Mesendoderm (in vitro differentiated cells): ENCODE results near the gene SHISA8.
"Not testable (repeated sequence)": the region's sequence is repeated elsewhere in the genome, so short reads cannot be mapped to it uniquely, and the experiment has no call there.

Experiments
- DNase-seq: peaks from one replicate; pipeline ENCODE4 v3.0.0; 2013
- H2AK5ac ChIP-seq: 2 replicates; pipeline ENCODE4 v1.6.1; 2013; ENCODE audit warnings: low read length, inconsistent platforms
- H2BK120ac ChIP-seq: 2 replicates; pipeline ENCODE4 v1.6.1; 2013; ENCODE audit warnings: low read depth, mild to moderate bottlenecking, low read length, moderate library complexity, mixed read lengths
- H2BK15ac ChIP-seq: replicated peaks from 2 replicates; pipeline ENCODE4 v1.6.1; 2013; ENCODE audit warnings: low read depth, mild to moderate bottlenecking, moderate library complexity
- H2BK5ac ChIP-seq: 2 replicates; pipeline ENCODE4 v1.6.1; 2013; ENCODE audit warnings: low read length, inconsistent platforms
- H3K18ac ChIP-seq: 2 replicates; pipeline ENCODE4 v1.6.1; 2013; ENCODE audit warnings: mild to moderate bottlenecking, low read length, mixed read lengths
- H3K23ac ChIP-seq: one replicate; pipeline ENCODE4 v1.6.1; 2013; ENCODE audit warnings: low read length
- H3K27ac ChIP-seq: 2 replicates; pipeline ENCODE4 v1.5.1; 2013; ENCODE audit warnings: low read depth, mild to moderate bottlenecking, inconsistent platforms, low read length, moderate library complexity
- H3K27me3 ChIP-seq: 2 replicates; pipeline ENCODE4 v1.6.1; 2013; ENCODE audit warnings: low read length, control low read depth, mild to moderate bottlenecking, inconsistent platforms; ENCODE audit not compliant: insufficient read depth, poor library complexity
- H3K36me3 ChIP-seq: 2 replicates; pipeline ENCODE4 v1.6.1; 2013; ENCODE audit warnings: low read length, inconsistent platforms; ENCODE audit not compliant: control insufficient read depth, insufficient read depth
- H3K4ac ChIP-seq: one replicate; pipeline ENCODE4 v1.6.1; 2013; ENCODE audit warnings: low read depth, mild to moderate bottlenecking, low read length, moderate library complexity
- H3K4me1 ChIP-seq: 2 replicates; pipeline ENCODE4 v1.6.1; 2013; ENCODE audit warnings: low read depth, low read length, inconsistent platforms; ENCODE audit not compliant: control insufficient read depth
- H3K4me2 ChIP-seq: 2 replicates; pipeline ENCODE4 v1.6.1; 2013; ENCODE audit warnings: low read length
- H3K4me3 ChIP-seq: 2 replicates; pipeline ENCODE4 v1.5.1; 2013; ENCODE audit warnings: mild to moderate bottlenecking, low read length
- H3K56ac ChIP-seq: one replicate; pipeline ENCODE4 v1.6.1; 2013; ENCODE audit warnings: low read length
- H3K79me1 ChIP-seq: 2 replicates; pipeline ENCODE4 v1.6.1; 2013; ENCODE audit warnings: low read length, inconsistent platforms
- H3K79me2 ChIP-seq: 2 replicates; pipeline ENCODE4 v1.6.1; 2013; ENCODE audit warnings: mild to moderate bottlenecking, low read length; ENCODE audit not compliant: control insufficient read depth, insufficient read depth
- H3K9ac ChIP-seq: 2 replicates; pipeline ENCODE4 v1.6.1; 2013; ENCODE audit warnings: low read length, inconsistent platforms
- H4K5ac ChIP-seq: one replicate; pipeline ENCODE4 v1.6.1; 2013; ENCODE audit warnings: low read length
- H4K8ac ChIP-seq: one replicate; pipeline ENCODE4 v1.6.1; 2013; ENCODE audit warnings: low read depth, mild to moderate bottlenecking, control low read depth, low read length, moderate library complexity
- WGBS: extraction: QIAGEN DNeasy Blood & Tissue Kit; methylation state at CpG from one replicate; pipeline ENCODE4 v1.1.7; 2013; ENCODE audit warnings: low lambda C conversion rate, missing lambda C conversion rate; ENCODE audit not compliant: insufficient coverage; ENCODE audit errors: extremely low coverage; 5-methylcytosine and 5-hydroxymethylcytosine counted together

SHISA8 gene

GRCh38 chr22:41951898-41952474 lies 37.1 kb upstream of the SHISA8 start, which contains the start of gene SMIM45:
Gene SMIM45, plus strand, starts transcription at chr22:41952150.
- no CpG with 5 or more reads among the region's 16 CpGs for WGBS
- Histone ChIP-seq H3K4me2 (peak within 1 kb of the TSS; percentile 20), H2BK15ac (no peak within 1 kb of the TSS), H3K56ac (peak within 1 kb of the TSS; percentile 30), H3K79me1 (no peaks in the 10 kb centered on the region), H2BK120ac (no peak within 1 kb of the TSS), H3K27ac (no peak within 1 kb of the TSS), H2AK5ac (no peak within 1 kb of the TSS), H2BK5ac (no peak within 1 kb of the TSS), H3K4me1 (peaks cover 5% of the 10 kb centered on the region), H3K36me3 (no peaks in the 10 kb centered on the region), H3K79me2 (no peaks in the 10 kb centered on the region), H3K4ac (no peak within 1 kb of the TSS), H3K9ac (peak within 1 kb of the TSS; percentile 21), H3K4me3 (no peak within 1 kb of the TSS), H3K23ac (no peak within 1 kb of the TSS), H4K8ac (no peak within 1 kb of the TSS), H3K27me3 (no peaks in the 10 kb centered on the region), H3K18ac (no peak within 1 kb of the TSS), H4K5ac (no peak within 1 kb of the TSS)
- DNase-seq: peak; percentile 79

GRCh38 chr22:41949297-41949965 lies 34.6 kb upstream of the SHISA8 start:
- H4K5ac ChIP-seq: no peak overlapping the region

DNA sequence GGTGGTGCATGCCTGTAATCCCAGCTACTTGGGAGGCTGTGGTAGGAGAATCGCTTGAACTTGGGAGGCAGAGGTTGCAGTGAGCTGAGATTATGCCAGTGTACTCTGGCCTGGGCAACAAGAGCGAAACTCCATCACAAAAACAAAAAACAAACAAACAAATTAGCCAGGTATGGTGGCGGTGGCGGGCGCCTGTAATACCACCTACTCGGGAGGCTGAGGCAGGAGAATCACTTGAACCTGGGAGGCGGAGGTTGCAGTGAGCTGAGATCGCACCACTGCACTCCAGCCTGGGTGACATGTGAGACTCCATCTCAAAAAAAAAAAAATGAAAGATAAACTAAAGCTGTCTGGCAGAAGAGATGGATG lies 34.0 kb upstream of the SHISA8 start:
- H3K4ac ChIP-seq, H3K4me2 ChIP-seq, H2BK120ac ChIP-seq, H3K23ac ChIP-seq, H2AK5ac ChIP-seq, H3K36me3 ChIP-seq, H3K79me2 ChIP-seq, H3K56ac ChIP-seq, H4K8ac ChIP-seq, H3K4me3 ChIP-seq, H3K27ac ChIP-seq, H4K5ac ChIP-seq, H3K4me1 ChIP-seq, H3K27me3 ChIP-seq, H3K9ac ChIP-seq, H2BK15ac ChIP-seq, H2BK5ac ChIP-seq, DNase-seq, H3K18ac ChIP-seq, H3K79me1 ChIP-seq: not testable (repeated sequence)
- WGBS: no CpG with 5 or more reads among the region's 8 CpGs

More at GRCh38 chr22:41949297-41949965, 34.6 kb upstream of the SHISA8 start:
- H2BK15ac ChIP-seq: no peak overlapping the region
- WGBS: no CpG with 5 or more reads among the region's 7 CpGs
- peak overlapping the region; percentile 22 for H3K56ac ChIP-seq
- no peak overlapping the region for H3K4ac ChIP-seq
- no peak overlapping the region for H4K8ac ChIP-seq
- H3K9ac ChIP-seq: no peak overlapping the region
- peaks cover 2% of the 10 kb centered on the region for H3K79me1 ChIP-seq
- peaks cover 2% of the 10 kb centered on the region for H3K36me3 ChIP-seq
- peaks cover 8% of the 10 kb centered on the region for H3K79me2 ChIP-seq
- no peaks in the 10 kb centered on the region for H3K27me3 ChIP-seq
- no peak overlapping the region for H2BK120ac ChIP-seq
- H2BK5ac ChIP-seq: no peak overlapping the region
- H2AK5ac ChIP-seq: no peak overlapping the region
- no peak overlapping the region for H3K23ac ChIP-seq
- H3K4me3 ChIP-seq: no peak overlapping the region
- H3K4me2 ChIP-seq: no peak overlapping the region
- no peak for DNase-seq
- H3K27ac ChIP-seq: no peak overlapping the region
- H3K18ac ChIP-seq: no peak overlapping the region
- peaks cover 5% of the 10 kb centered on the region for H3K4me1 ChIP-seq

GRCh38 chr22:41948142-41948541 lies 33.3 kb upstream of the SHISA8 start:
- H3K18ac ChIP-seq: no peak overlapping the region
- no peak overlapping the region for H3K56ac ChIP-seq
- no peak overlapping the region for H4K5ac ChIP-seq
- H2BK5ac ChIP-seq: no peak overlapping the region
- H3K23ac ChIP-seq: no peak overlapping the region
- peaks cover 5% of the 10 kb centered on the region for H3K4me1 ChIP-seq
- no peak overlapping the region for H3K27ac ChIP-seq
- H3K79me2 ChIP-seq: peaks cover 8% of the 10 kb centered on the region
- peaks cover 2% of the 10 kb centered on the region for H3K79me1 ChIP-seq
- H3K9ac ChIP-seq: no peak overlapping the region
- no peaks in the 10 kb centered on the region for H3K27me3 ChIP-seq
- no peak overlapping the region for H3K4me3 ChIP-seq
- H3K4ac ChIP-seq: no peak overlapping the region
- no peak overlapping the region for H2BK120ac ChIP-seq
- H2AK5ac ChIP-seq: no peak overlapping the region
- DNase-seq: no peak
- no CpG with 5 or more reads among the region's 2 CpGs for WGBS
- no peak overlapping the region for H4K8ac ChIP-seq
- peaks cover 3% of the 10 kb centered on the region for H3K36me3 ChIP-seq
- H2BK15ac ChIP-seq: no peak overlapping the region
- no peak overlapping the region for H3K4me2 ChIP-seq

DNA sequence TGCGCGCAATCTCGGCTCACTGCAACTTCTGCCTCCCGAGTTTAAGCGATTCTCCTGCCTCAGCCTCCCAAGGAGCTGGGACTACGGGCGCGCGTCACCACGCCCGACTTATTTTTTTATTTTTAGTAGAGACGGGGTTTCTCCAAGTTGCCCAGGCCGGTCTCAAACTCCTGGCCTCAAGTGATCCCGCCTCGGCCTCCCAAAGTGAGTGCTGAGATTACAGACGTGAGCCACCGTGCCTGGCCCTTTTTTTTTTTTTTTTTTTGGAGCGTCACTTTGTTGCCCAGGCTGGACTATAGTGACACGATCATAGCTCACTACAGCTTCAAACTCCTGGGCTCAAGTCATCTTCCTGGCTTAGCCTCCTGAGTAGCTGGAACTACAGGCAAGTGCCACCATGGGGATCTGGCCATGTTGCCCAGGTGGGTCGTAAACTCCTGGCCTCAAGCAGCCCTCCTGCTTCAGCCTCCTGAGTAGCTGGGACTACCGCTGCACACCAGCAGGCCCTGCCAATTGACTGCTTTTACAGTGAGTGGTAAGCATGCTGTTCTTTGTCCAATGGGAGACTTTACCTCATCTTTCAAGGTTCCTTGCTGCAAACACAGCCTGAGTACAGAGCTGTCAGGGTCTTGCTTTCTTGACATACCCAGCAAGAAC lies 32.7 kb upstream of the SHISA8 start:
- Histone ChIP-seq H3K79me1 (peaks cover 2% of the 10 kb centered on the region), H3K36me3 (peaks cover 3% of the 10 kb centered on the region), H3K27me3 (no peaks in the 10 kb centered on the region), H3K79me2 (peaks cover 8% of the 10 kb centered on the region), H3K18ac (no peak overlapping the region), H3K4me2 (no peak overlapping the region), H3K9ac (peak overlapping the region; percentile 62), H3K56ac (peak overlapping the region; percentile 81), H3K4me3 (no peak overlapping the region), H2BK5ac (no peak overlapping the region), H4K5ac (no peak overlapping the region), H3K23ac (no peak overlapping the region), H2BK15ac (no peak overlapping the region), H2AK5ac (no peak overlapping the region), H4K8ac (no peak overlapping the region), H2BK120ac (no peak overlapping the region), H3K4ac (peak overlapping the region; percentile 70), H3K27ac (no peak overlapping the region), H3K4me1 (peaks cover 5% of the 10 kb centered on the region)
- WGBS: no CpG with 5 or more reads among the region's 21 CpGs
- no peak for DNase-seq
